ENCODE results near the gene MECR.

DNA sequence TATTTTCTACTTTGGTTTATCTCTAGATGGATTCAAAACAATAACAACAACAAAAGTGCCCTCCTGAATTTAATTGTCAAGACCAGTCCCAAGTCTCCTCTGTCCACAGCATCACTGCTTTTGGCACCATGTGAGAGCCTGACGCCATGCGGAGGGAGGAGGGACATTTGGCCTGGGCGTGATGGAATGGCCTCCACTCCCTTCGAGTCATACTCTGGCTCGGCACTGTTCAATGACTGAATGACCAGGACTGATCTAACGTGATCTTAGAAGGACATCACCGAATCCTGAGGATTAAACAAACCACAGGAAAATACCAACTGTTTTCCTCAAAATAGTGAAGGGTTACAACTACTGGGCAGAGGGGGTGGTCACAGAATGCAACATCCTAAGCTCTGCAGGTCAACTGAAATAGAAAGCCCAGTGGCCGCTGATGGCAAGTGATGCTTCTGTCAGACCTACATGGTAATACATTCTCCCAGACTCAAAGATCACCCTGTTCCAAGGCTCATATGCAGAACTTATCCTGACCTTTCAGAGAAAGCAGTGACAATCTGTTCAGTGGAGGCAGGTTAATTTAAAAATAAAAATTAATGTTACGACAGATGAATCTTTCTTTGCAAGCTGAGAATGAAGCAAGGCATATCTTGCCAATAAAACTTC is 68.1 kb downstream of the MECR start:
- TF ChIP-seq, protein P1, sequence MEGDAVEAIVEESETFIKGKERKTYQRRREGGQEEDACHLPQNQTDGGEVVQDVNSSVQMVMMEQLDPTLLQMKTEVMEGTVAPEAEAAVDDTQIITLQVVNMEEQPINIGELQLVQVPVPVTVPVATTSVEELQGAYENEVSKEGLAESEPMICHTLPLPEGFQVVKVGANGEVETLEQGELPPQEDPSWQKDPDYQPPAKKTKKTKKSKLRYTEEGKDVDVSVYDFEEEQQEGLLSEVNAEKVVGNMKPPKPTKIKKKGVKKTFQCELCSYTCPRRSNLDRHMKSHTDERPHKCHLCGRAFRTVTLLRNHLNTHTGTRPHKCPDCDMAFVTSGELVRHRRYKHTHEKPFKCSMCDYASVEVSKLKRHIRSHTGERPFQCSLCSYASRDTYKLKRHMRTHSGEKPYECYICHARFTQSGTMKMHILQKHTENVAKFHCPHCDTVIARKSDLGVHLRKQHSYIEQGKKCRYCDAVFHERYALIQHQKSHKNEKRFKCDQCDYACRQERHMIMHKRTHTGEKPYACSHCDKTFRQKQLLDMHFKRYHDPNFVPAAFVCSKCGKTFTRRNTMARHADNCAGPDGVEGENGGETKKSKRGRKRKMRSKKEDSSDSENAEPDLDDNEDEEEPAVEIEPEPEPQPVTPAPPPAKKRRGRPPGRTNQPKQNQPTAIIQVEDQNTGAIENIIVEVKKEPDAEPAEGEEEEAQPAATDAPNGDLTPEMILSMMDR (conservative IDR thresholded peaks at IDR 0.05 in 1 of 2, IDR thresholded peaks at IDR 0.05 in 1 of 2; ENCODE audit: extremely low read depth in 1 of 2, insufficient read depth in 1 of 2, low read depth in 1 of 2, low read length in 2 of 2) = no peak
- no peak for TF ChIP-seq EZH2 (IDR thresholded peaks at IDR 0.05; ENCODE audit: borderline replicate concordance, low read length)

Data from mammary epithelial cell (primary cell).